DOHH2 (cell line): Measurements from ENCODE around the gene PLA2G4A.
"Not testable (repeated sequence)": the region's sequence is repeated elsewhere in the genome, so short reads cannot be mapped to it uniquely, and the experiment has no call there.

Experiments used
- H3F3A ChIP-seq: fragments of 200-600 bp; sonication (generic), shearing (Covaris generic); 2 replicates; pipeline ENCODE4 v1.6.0; 2016; ENCODE audit warnings: antibody characterized with exemption, mild to moderate bottlenecking; ENCODE audit not compliant: control insufficient read depth, insufficient read depth
- H3K27ac ChIP-seq: fragments of 200-600 bp; sonication (generic); 2 replicates; pipeline ENCODE4 v1.5.1; 2014; ENCODE audit warnings: low read depth, mild to moderate bottlenecking, low read length, moderate library complexity
- H3K27me3 ChIP-seq: fragments of 200-600 bp; sonication (generic); 2 replicates; pipeline ENCODE4 v1.6.1; 2014; ENCODE audit warnings: mild to moderate bottlenecking, low read length, mixed read lengths; ENCODE audit not compliant: control insufficient read depth
- H3K36me3 ChIP-seq: fragments of 200-600 bp; sonication (generic); 2 replicates; pipeline ENCODE4 v1.6.1; 2014; ENCODE audit warnings: mild to moderate bottlenecking, low read length, moderate library complexity, mixed read lengths; ENCODE audit not compliant: control insufficient read depth
- H3K4me1 ChIP-seq: fragments of 200-600 bp; sonication (generic); 2 replicates; pipeline ENCODE4 v1.6.1; 2014; ENCODE audit warnings: mild to moderate bottlenecking, low read length, mixed read lengths; ENCODE audit not compliant: control insufficient read depth
- H3K4me2 ChIP-seq: fragments of 200-600 bp; sonication (generic); 2 replicates; pipeline ENCODE4 v1.6.0; 2014; ENCODE audit warnings: mild to moderate bottlenecking, low read length, moderate library complexity
- H3K4me3 ChIP-seq: fragments of 200-600 bp; sonication (generic); 2 replicates; pipeline ENCODE4 v1.5.1; 2014; ENCODE audit warnings: mild to moderate bottlenecking, low read length, mixed read lengths
- H3K79me2 ChIP-seq: fragments of 200-600 bp; sonication (generic); 2 replicates; pipeline ENCODE4 v1.6.1; 2014; ENCODE audit warnings: mild to moderate bottlenecking, low read length, mixed read lengths; ENCODE audit not compliant: control insufficient read depth
- H3K9me2 ChIP-seq: fragments of 200-600 bp; sonication (generic); replicated peaks from 2 replicates; pipeline ENCODE4 v1.6.1; 2014; ENCODE audit warnings: mild to moderate bottlenecking, low read length, mixed read lengths; ENCODE audit not compliant: control insufficient read depth
- H3K9me3 ChIP-seq: fragments of 200-600 bp; sonication (generic); 2 replicates; pipeline ENCODE4 v1.6.1; 2014; ENCODE audit warnings: antibody characterized with exemption, low read length, mixed read lengths; ENCODE audit not compliant: control insufficient read depth, insufficient read depth
- H4K20me1 ChIP-seq: fragments of 200-600 bp; sonication (generic); 2 replicates; pipeline ENCODE4 v1.6.0; 2014; ENCODE audit warnings: low read depth, mild to moderate bottlenecking, antibody characterized with exemption, low read length, moderate library complexity; ENCODE audit not compliant: control insufficient read depth, insufficient read depth
- CTCF ChIP-seq: fragments of 200-600 bp; sonication (generic); IDR thresholded peaks from one replicate; pipeline ENCODE4 v1.5.1; 2014; ENCODE audit warnings: antibody characterized with exemption, mild to moderate bottlenecking, low read depth, low read length; ENCODE audit not compliant: poor library complexity, severe bottlenecking
- EZH2phosphoT487 ChIP-seq: fragments of 200-600 bp; sonication (generic); IDR thresholded peaks from 2 replicates; pipeline ENCODE4 v1.6.1; 2017; ENCODE audit warnings: borderline replicate concordance, mild to moderate bottlenecking, antibody characterized with exemption, low read length, moderate library complexity, mixed read lengths

Gene PLA2G4A

GRCh38 chr1:186904361-186904760, 75.6 kb downstream of the PLA2G4A start:
- Histone ChIP-seq H3K36me3 (no peaks in the 10 kb centered on the region), H3K27me3 (no peaks in the 10 kb centered on the region), H3K79me2 (no peaks in the 10 kb centered on the region), H3K27ac (no peak overlapping the region), H3F3A (no peaks in the 10 kb centered on the region), H3K4me2 (no peak overlapping the region), H3K4me1 (no peaks in the 10 kb centered on the region), H3K9me3 (no peaks in the 10 kb centered on the region), H4K20me1 (no peaks in the 10 kb centered on the region), H3K9me2 (no peaks in the 10 kb centered on the region), H3K4me3 (no peak overlapping the region)
- no peak for TF ChIP-seq CTCF
- TF ChIP-seq EZH2phosphoT487: no peak

- Histone ChIP-seq H4K20me1 (no peaks in the 10 kb centered on the region), H3K4me1 (no peaks in the 10 kb centered on the region), H3K9me3 (no peaks in the 10 kb centered on the region), H3F3A (no peaks in the 10 kb centered on the region), H3K36me3 (no peaks in the 10 kb centered on the region), H3K79me2 (no peaks in the 10 kb centered on the region), H3K4me2 (no peak overlapping the region), H3K4me3 (no peak overlapping the region), H3K9me2 (no peaks in the 10 kb centered on the region), H3K27ac (no peak overlapping the region), H3K27me3 (no peaks in the 10 kb centered on the region)
- TF ChIP-seq EZH2phosphoT487 (no peak), CTCF (no peak)
Observed at GRCh38 chr1:186905561-186905960, 76.8 kb downstream of the PLA2G4A start.

- no peaks in the 10 kb centered on the region for H3F3A ChIP-seq
- no peaks in the 10 kb centered on the region for H3K4me1 ChIP-seq
- H3K4me2 ChIP-seq: no peak overlapping the region
Observed at GRCh38 chr1:186915555-186915954, 86.8 kb downstream of the PLA2G4A start.

DNA sequence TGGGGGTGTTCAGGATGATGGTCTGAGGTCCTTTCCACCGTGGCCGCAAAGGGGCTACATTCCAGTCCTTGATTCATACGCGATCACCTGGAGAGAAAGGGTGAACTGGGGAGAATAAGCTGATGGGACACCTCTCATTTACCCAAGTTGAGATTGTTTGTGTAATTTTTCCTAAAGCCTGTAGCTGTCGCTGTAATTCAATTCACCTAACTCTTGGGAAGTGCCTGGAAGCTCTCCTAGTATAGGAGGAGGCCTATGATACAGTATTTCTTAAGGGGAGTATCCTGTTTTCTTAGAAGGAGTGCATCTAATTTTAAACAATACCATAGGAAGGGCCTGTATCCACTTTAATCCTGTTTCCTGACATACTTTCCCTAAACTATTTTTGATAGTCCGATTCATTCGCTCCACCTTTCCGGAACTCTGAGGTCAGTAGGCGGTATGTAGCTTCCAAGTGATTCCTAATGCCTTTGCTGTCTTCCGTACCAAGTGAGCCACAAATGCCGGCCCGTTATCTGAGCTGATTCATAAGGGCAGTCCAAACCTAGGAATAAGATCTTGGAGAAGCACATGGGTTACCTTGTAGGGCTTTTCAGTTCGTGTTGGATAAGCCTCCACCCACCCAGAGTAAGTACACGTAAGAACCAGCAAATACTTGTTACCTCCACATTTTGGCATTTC, 88.5 kb downstream of the PLA2G4A start:
- not testable (repeated sequence) for H3F3A ChIP-seq, H3K4me2 ChIP-seq, H3K4me3 ChIP-seq, H3K36me3 ChIP-seq, H3K9me3 ChIP-seq, H3K27ac ChIP-seq, H3K9me2 ChIP-seq, H3K27me3 ChIP-seq, H4K20me1 ChIP-seq, H3K79me2 ChIP-seq, H3K4me1 ChIP-seq

More at GRCh38 chr1:186915555-186915954, 86.8 kb downstream of the PLA2G4A start:
- no peak overlapping the region for H3K27ac ChIP-seq
- TF ChIP-seq EZH2phosphoT487: no peak
- no peaks in the 10 kb centered on the region for H3K36me3 ChIP-seq
- H3K79me2 ChIP-seq: no peaks in the 10 kb centered on the region
- no peaks in the 10 kb centered on the region for H4K20me1 ChIP-seq
- H3K27me3 ChIP-seq: no peaks in the 10 kb centered on the region
- H3K9me2 ChIP-seq: no peaks in the 10 kb centered on the region
- H3K4me3 ChIP-seq: no peak overlapping the region
- no peaks in the 10 kb centered on the region for H3K9me3 ChIP-seq

DNA sequence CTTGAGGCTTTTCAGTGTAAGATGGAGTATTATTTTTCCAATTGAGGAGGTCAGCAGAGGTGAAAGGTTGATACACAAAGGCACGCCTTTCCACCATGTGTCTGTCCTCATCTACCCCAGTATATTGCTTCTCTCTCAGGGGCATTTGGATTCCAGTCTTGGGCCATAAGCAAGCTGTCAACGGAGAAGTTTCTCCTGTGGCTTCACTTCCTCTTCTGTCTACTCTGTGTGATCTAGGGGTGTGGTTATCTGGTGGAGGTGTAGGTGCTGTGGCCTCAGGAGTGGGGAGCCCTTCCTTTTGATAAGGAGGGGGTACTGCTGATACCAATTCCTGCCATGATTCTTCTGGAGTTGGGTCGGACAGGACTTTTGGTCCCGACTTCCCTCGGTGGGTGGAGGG, 92.6 kb downstream of the PLA2G4A start:
- H3K9me3 ChIP-seq, H3K27me3 ChIP-seq, H3K4me3 ChIP-seq, H3K27ac ChIP-seq, H3K79me2 ChIP-seq, H3K4me1 ChIP-seq, H4K20me1 ChIP-seq, H3K4me2 ChIP-seq, H3K9me2 ChIP-seq, H3F3A ChIP-seq, H3K36me3 ChIP-seq: not testable (repeated sequence)

DNA sequence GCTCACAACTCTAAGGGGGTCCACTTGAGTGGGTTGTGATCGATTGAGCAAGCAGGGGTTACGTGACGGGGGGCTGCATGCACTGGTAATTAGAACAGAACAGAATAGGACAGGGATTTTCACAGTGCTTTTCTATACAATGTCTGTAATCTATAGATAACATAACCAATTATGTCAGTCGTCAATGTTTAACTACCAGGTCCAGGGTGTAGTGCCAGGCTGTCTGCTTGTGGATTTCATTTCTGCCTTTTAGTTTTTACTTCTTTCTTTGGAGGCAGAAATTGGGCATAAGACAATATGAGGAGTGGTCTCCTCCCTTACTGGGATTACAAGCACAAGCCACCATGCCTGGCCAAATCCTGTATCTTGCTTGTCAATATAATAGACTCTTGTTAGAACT, 94.1 kb downstream of the PLA2G4A start:
- not testable (repeated sequence) for H3K9me2 ChIP-seq, H3K27ac ChIP-seq, H3K4me3 ChIP-seq, H3K36me3 ChIP-seq, H3K4me1 ChIP-seq, H3F3A ChIP-seq, H3K79me2 ChIP-seq, H4K20me1 ChIP-seq, H3K9me3 ChIP-seq, H3K27me3 ChIP-seq, H3K4me2 ChIP-seq
